ENCODE measurements around the gene UNC5A. TPM values are rescaled to one million over a fixed set of nuclear protein-coding genes. Genes with fewer than 3 reads are reported as not detected.

Gene UNC5A
- total RNA-seq, 4 donors from 2014 or later: not detected

GRCh38 chr5:176832162-176832561 is 21.8 kb downstream of the UNC5A start:
- 90% methylated on average over 6 of the region's 6 CpGs for WGBS
- TF ChIP-seq EP300 (IDR thresholded peaks at IDR 0.05) (no peak), POLR2A (IDR thresholded peaks at IDR 0.05) (no peak), CTCF (IDR thresholded peaks at IDR 0.05) (no peak), POLR2AphosphoS5 (IDR thresholded peaks at IDR 0.05) (no peak)
- H3K27me3 ChIP-seq: peaks cover 42% of the 10 kb centered on the region
- H3K9me3 ChIP-seq: no peaks in the 10 kb centered on the region
- no peaks in the 10 kb centered on the region for H3K4me1 ChIP-seq
- DNase-seq (ENCODE audit: low spot score in 2 of 2): no peak
- H3K36me3 ChIP-seq: no peaks in the 10 kb centered on the region
- no peak overlapping the region for H3K4me3 ChIP-seq
- H3K27ac ChIP-seq: no peak overlapping the region

- Histone ChIP-seq H3K9me3 (no peaks in the 10 kb centered on the region), H3K36me3 (no peaks in the 10 kb centered on the region), H3K4me3 (no peak overlapping the region), H3K27ac (no peak overlapping the region), H3K4me1 (no peaks in the 10 kb centered on the region), H3K27me3 (peaks cover 42% of the 10 kb centered on the region)
- DNase-seq (ENCODE audit: low spot score in 2 of 2): no peak
- WGBS: 91% methylated on average over 4 of the region's 4 CpGs
- no peak for TF ChIP-seq CTCF (IDR thresholded peaks at IDR 0.05)
- no peak for TF ChIP-seq EP300 (IDR thresholded peaks at IDR 0.05)
- TF ChIP-seq POLR2A (IDR thresholded peaks at IDR 0.05): no peak
- TF ChIP-seq POLR2AphosphoS5 (IDR thresholded peaks at IDR 0.05): no peak
Measured at GRCh38 chr5:176833286-176833685, 22.9 kb downstream of the UNC5A start.

GRCh38 chr5:176835918-176836317 is 25.6 kb downstream of the UNC5A start:
- Histone ChIP-seq H3K36me3 (no peaks in the 10 kb centered on the region), H3K27ac (no peak overlapping the region), H3K9me3 (no peaks in the 10 kb centered on the region), H3K4me1 (no peaks in the 10 kb centered on the region), H3K4me3 (no peak overlapping the region), H3K27me3 (peaks cover 53% of the 10 kb centered on the region)
- DNase-seq (ENCODE audit: low spot score in 2 of 2): no peak
- WGBS: 65% methylated on average over 3 of the region's 3 CpGs
- TF ChIP-seq CTCF (IDR thresholded peaks at IDR 0.05) (no peak), POLR2A (IDR thresholded peaks at IDR 0.05) (no peak), EP300 (IDR thresholded peaks at IDR 0.05) (no peak), POLR2AphosphoS5 (IDR thresholded peaks at IDR 0.05) (no peak)

GRCh38 chr5:176836811-176837706 is 26.7 kb downstream of the UNC5A start:
- H3K4me3 ChIP-seq: no peak overlapping the region
- no peak for DNase-seq (ENCODE audit: low spot score in 2 of 2)
- H3K4me1 ChIP-seq: no peaks in the 10 kb centered on the region
- no peak for TF ChIP-seq POLR2A (IDR thresholded peaks at IDR 0.05)
- no peak for TF ChIP-seq CTCF (IDR thresholded peaks at IDR 0.05)
- TF ChIP-seq POLR2AphosphoS5 (IDR thresholded peaks at IDR 0.05): no peak
- no peaks in the 10 kb centered on the region for H3K36me3 ChIP-seq
- WGBS: 62% methylated on average over 9 of the region's 15 CpGs
- no peaks in the 10 kb centered on the region for H3K9me3 ChIP-seq
- peaks cover 53% of the 10 kb centered on the region for H3K27me3 ChIP-seq
- H3K27ac ChIP-seq: no peak overlapping the region

- Histone ChIP-seq H3K9me3 (no peaks in the 10 kb centered on the region), H3K4me1 (no peaks in the 10 kb centered on the region), H3K27ac (no peak overlapping the region), H3K27me3 (peaks cover 48% of the 10 kb centered on the region), H3K36me3 (no peaks in the 10 kb centered on the region), H3K4me3 (no peak overlapping the region)
- TF ChIP-seq CTCF (IDR thresholded peaks at IDR 0.05): no peak
- peak in 1 of 3 donors; percentile 89 for TF ChIP-seq POLR2AphosphoS5 (IDR thresholded peaks at IDR 0.05)
- TF ChIP-seq EP300 (IDR thresholded peaks at IDR 0.05): no peak
- DNase-seq (ENCODE audit: low spot score in 2 of 2): peak in 1 of 2 donors; percentile 80
- 30% methylated on average over 8 of the region's 16 CpGs for WGBS
Measured at GRCh38 chr5:176837707-176838115, 27.4 kb downstream of the UNC5A start.
